PC-9 (cell line): ENCODE data around the gene SERPING1.

Experiments
- EZH2 ChIP-seq: fragments of 200-600 bp; sonication (generic); IDR thresholded peaks from 2 replicates; pipeline ENCODE4 v1.8.0; 2017; ENCODE audit warnings: antibody characterized with exemption, low read depth
- TF ChIP-seq, protein P1 (sequence below): fragments of 200-600 bp; sonication (generic); conservative IDR thresholded peaks from 2 replicates; pipeline ENCODE4 v1.6.1; 2017; ENCODE audit warnings: mixed run types, antibody characterized with exemption, mild to moderate bottlenecking, moderate library complexity

DNA sequence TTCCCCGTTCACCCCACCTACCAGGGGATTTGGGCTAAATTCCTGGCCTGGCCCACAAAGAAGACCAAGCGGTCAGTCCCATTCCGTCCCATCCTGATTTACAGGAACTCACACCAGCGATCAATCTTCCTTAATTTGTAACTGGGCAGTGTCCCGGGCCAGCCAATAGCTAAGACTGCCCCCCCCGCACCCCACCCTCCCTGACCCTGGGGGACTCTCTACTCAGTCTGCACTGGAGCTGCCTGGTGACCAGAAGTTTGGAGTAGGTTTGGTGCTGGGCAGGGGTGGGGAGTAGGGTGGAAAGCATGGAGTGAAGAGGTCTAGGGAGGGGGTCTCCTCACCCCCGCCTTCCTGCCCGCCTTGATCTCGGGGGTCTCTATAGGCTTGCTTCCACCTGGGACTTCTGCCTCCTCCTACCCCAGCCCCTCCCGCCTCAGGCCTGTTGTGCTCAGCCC, at the start of gene SERPING1:
- TF ChIP-seq, protein P1, sequence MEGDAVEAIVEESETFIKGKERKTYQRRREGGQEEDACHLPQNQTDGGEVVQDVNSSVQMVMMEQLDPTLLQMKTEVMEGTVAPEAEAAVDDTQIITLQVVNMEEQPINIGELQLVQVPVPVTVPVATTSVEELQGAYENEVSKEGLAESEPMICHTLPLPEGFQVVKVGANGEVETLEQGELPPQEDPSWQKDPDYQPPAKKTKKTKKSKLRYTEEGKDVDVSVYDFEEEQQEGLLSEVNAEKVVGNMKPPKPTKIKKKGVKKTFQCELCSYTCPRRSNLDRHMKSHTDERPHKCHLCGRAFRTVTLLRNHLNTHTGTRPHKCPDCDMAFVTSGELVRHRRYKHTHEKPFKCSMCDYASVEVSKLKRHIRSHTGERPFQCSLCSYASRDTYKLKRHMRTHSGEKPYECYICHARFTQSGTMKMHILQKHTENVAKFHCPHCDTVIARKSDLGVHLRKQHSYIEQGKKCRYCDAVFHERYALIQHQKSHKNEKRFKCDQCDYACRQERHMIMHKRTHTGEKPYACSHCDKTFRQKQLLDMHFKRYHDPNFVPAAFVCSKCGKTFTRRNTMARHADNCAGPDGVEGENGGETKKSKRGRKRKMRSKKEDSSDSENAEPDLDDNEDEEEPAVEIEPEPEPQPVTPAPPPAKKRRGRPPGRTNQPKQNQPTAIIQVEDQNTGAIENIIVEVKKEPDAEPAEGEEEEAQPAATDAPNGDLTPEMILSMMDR, result no peak
- no peak for TF ChIP-seq EZH2
